H1 (cell line): ENCODE measurements around the gene EPB41L4A. TPM values are rescaled to one million over a fixed set of nuclear protein-coding genes. Genes with fewer than 3 reads are reported as not detected.

Source experiments
- CTCF ChIA-PET: fragments of 300-600 bp; sonication (Branson Sonifier 250); formaldehyde crosslinking; loops from one replicate; lab custom pipeline; 2021; ENCODE audit not compliant: partially characterized antibody; lab: Charles Lee
- POLR2A ChIA-PET: fragments of 300-600 bp; sonication (Branson Sonifier 250); formaldehyde crosslinking; loops from one replicate; lab custom pipeline; 2021; ENCODE audit warnings: inconsistent platforms; ENCODE audit not compliant: partially characterized antibody; lab: Charles Lee
- DNase-seq, 2 experiments: peaks; one replicate each; pipeline versions ENCODE4 v3.0.0 to v3.0.0-alpha.2; 2010 to 2022; ENCODE audit warnings: low spot score in 2 of 2, low read depth in 1 of 2, mixed read lengths in 1 of 2
- FAIRE-seq: peaks from 2 replicates; lab custom pipeline; 2011; peaks lifted over from hg19 to GRCh38; lab: Jason Lieb, UNC
- H2AFZ ChIP-seq: 2 replicates; pipeline ENCODE4 v1.8.1; 2012; ENCODE audit warnings: low read length, inconsistent platforms
- H2AK5ac ChIP-seq: 2 replicates; pipeline ENCODE4 v1.6.1; 2013; ENCODE audit warnings: low read depth, low read length
- H2BK120ac ChIP-seq: replicated peaks from 2 replicates; pipeline ENCODE3; 2013; ENCODE audit warnings: low read depth, low read length, inconsistent platforms
- H2BK12ac ChIP-seq: 2 replicates; pipeline ENCODE4 v1.6.1; 2013; ENCODE audit warnings: low read depth, low read length
- H2BK15ac ChIP-seq: 2 replicates; pipeline ENCODE4 v1.6.1; 2013; ENCODE audit warnings: low read length
- H2BK20ac ChIP-seq: 2 replicates; pipeline ENCODE4 v1.6.1; 2013; ENCODE audit warnings: low read length
- H2BK5ac ChIP-seq: 2 replicates; pipeline ENCODE4 v1.6.1; 2013; ENCODE audit warnings: low read depth, low read length
- H3K14ac ChIP-seq: 2 replicates; pipeline ENCODE4 v1.6.1; 2013; ENCODE audit warnings: inconsistent platforms; ENCODE audit not compliant: insufficient read length
- H3K18ac ChIP-seq: 2 replicates; pipeline ENCODE4 v1.6.1; 2013; ENCODE audit warnings: low read length; ENCODE audit errors: extremely low read depth
- H3K23ac ChIP-seq: 2 replicates; pipeline ENCODE4 v1.6.1; 2013; ENCODE audit warnings: inconsistent platforms; ENCODE audit not compliant: insufficient read length
- H3K23me2 ChIP-seq: 2 replicates; pipeline ENCODE4 v1.6.1; 2013; ENCODE audit warnings: low read depth, low read length
- H3K27ac ChIP-seq: 2 replicates; pipeline ENCODE4 v1.6.1; 2011; ENCODE audit warnings: low read depth, low read length, inconsistent platforms
- H3K27me3 ChIP-seq, 4 experiments: replicated peaks in 1 of 4; 1 replicate in 1 of 4; 2 replicates in 3 of 4; pipeline versions ENCODE4 v1.6.1 to v1.8.1; 2011 to 2013; ENCODE audit warnings: low read length in 3 of 4, mild to moderate bottlenecking in 3 of 4, inconsistent platforms in 2 of 4, mixed read lengths in 2 of 4, moderate library complexity in 1 of 4; ENCODE audit not compliant: control insufficient read depth in 3 of 4, insufficient read depth in 3 of 4; ENCODE audit errors: extremely low read depth in 1 of 4
- H3K36me3 ChIP-seq, 4 experiments: 2 replicates each; pipeline versions ENCODE4 v1.6.1 to v1.8.1; 2011 to 2013; ENCODE audit warnings: mild to moderate bottlenecking in 4 of 4, low read length in 3 of 4, moderate library complexity in 2 of 4, control low read depth in 1 of 4, inconsistent platforms in 1 of 4; ENCODE audit not compliant: insufficient read depth in 4 of 4, control insufficient read depth in 2 of 4
- H3K4ac ChIP-seq: replicated peaks from 2 replicates; pipeline ENCODE3; 2013; ENCODE audit warnings: low read length, low read depth, mixed read lengths, inconsistent platforms; ENCODE audit not compliant: insufficient read length
- H3K4me1 ChIP-seq, 4 experiments: replicated peaks in 1 of 4; 1 replicate in 1 of 4; 2 replicates in 3 of 4; pipeline versions ENCODE4 v1.6.1 to v1.8.1; 2011 to 2013; ENCODE audit warnings: low read length in 3 of 4, inconsistent platforms in 2 of 4, mixed read lengths in 1 of 4; ENCODE audit not compliant: insufficient read depth in 4 of 4, control insufficient read depth in 3 of 4
- H3K4me2 ChIP-seq, 2 experiments: 2 replicates each; pipeline versions ENCODE4 v1.6.1 to v1.8.1; 2011 to 2013; ENCODE audit warnings: low read depth in 2 of 2, low read length in 2 of 2, control low read depth in 1 of 2, inconsistent platforms in 1 of 2, mild to moderate bottlenecking in 1 of 2; ENCODE audit not compliant: insufficient read depth in 1 of 2
- H3K4me3 ChIP-seq, 4 experiments: fragments of 200-600, 300-600 bp in 1 of 4; sonication (generic), shearing (Covaris generic), sonication (Bioruptor Twin) in 1 of 4; 2 replicates each; pipeline versions ENCODE4 v1.5.1 to v1.8.1; 2011 to 2016; ENCODE audit warnings: low read length in 4 of 4, low read depth in 3 of 4, control low read depth in 2 of 4, inconsistent platforms in 2 of 4, mild to moderate bottlenecking in 2 of 4, mixed read lengths in 1 of 4, moderate library complexity in 1 of 4; ENCODE audit not compliant: insufficient read depth in 2 of 4; ENCODE audit errors: extremely low read depth in 1 of 4
- H3K56ac ChIP-seq: replicated peaks from 2 replicates; pipeline ENCODE3; 2013; ENCODE audit warnings: low read depth, mild to moderate bottlenecking, mixed read lengths, low read length, inconsistent platforms; ENCODE audit not compliant: insufficient read length
- H3K79me1 ChIP-seq: 2 replicates; pipeline ENCODE4 v1.6.1; 2013; ENCODE audit warnings: low read depth, low read length, control low read depth
- H3K79me2 ChIP-seq, 2 experiments: 2 replicates each; pipeline versions ENCODE4 v1.6.1 to v1.8.1; 2012 to 2013; ENCODE audit warnings: low read length in 2 of 2, mild to moderate bottlenecking in 2 of 2, inconsistent platforms in 1 of 2; ENCODE audit not compliant: insufficient read depth in 2 of 2, control insufficient read depth in 1 of 2
- H3K9ac ChIP-seq, 4 experiments: replicated peaks in 1 of 4; 1 replicate in 1 of 4; 2 replicates in 3 of 4; pipeline versions ENCODE4 v1.6.1 to v1.8.1; 2011 to 2013; ENCODE audit warnings: low read depth in 3 of 4, low read length in 3 of 4, control low read depth in 2 of 4, mild to moderate bottlenecking in 2 of 4, moderate library complexity in 2 of 4, inconsistent platforms in 1 of 4; ENCODE audit errors: extremely low read depth in 1 of 4
- H3K9me3 ChIP-seq, 2 experiments: 2 replicates each; pipeline versions ENCODE4 v1.6.1 to v1.8.1; 2012 to 2013; ENCODE audit warnings: mild to moderate bottlenecking in 2 of 2, moderate library complexity in 2 of 2, control low read depth in 1 of 2, inconsistent platforms in 1 of 2, low read depth in 1 of 2, low read length in 1 of 2, mixed read lengths in 1 of 2; ENCODE audit not compliant: insufficient read depth in 2 of 2
- H4K20me1 ChIP-seq, 2 experiments: replicated peaks in 1 of 2; 2 replicates each; pipeline versions ENCODE3 to v1.8.1; 2011 to 2013; ENCODE audit warnings: inconsistent platforms in 2 of 2, low read length in 2 of 2, mild to moderate bottlenecking in 1 of 2; ENCODE audit not compliant: insufficient read depth in 2 of 2, control insufficient read depth in 1 of 2
- H4K5ac ChIP-seq: 2 replicates; pipeline ENCODE4 v1.6.1; 2013; ENCODE audit warnings: low read length, low read depth, mixed read lengths, inconsistent platforms; ENCODE audit not compliant: insufficient read length
- H4K8ac ChIP-seq: 2 replicates; pipeline ENCODE4 v1.8.0; 2013; ENCODE audit warnings: mild to moderate bottlenecking, moderate library complexity, low read length, inconsistent platforms; ENCODE audit not compliant: insufficient read depth; ENCODE audit errors: extremely low read depth
- H4K91ac ChIP-seq: replicated peaks from 2 replicates; pipeline ENCODE3; 2013; ENCODE audit warnings: low read length, mixed read lengths, inconsistent platforms; ENCODE audit not compliant: insufficient read length
- CBX8 ChIP-seq: fragments of 300-800, 300-1000 bp; sonication (generic); IDR thresholded peaks from 2 replicates; pipeline ENCODE4 v1.7.1; 2016; ENCODE audit warnings: low read depth, low read length, borderline replicate concordance
- CEBPB ChIP-seq: IDR thresholded peaks from 2 replicates; pipeline ENCODE4 v1.6.1; 2012; ENCODE audit warnings: low read depth, low read length
- CTBP2 ChIP-seq: IDR thresholded peaks from 2 replicates; pipeline ENCODE4 v1.7.0; 2011; ENCODE audit warnings: borderline replicate concordance, mild to moderate bottlenecking, moderate library complexity, mixed read lengths, low read length; ENCODE audit not compliant: insufficient read depth, insufficient read length
- EZH2 ChIP-seq: fragments of 200-600 bp; sonication (generic); IDR thresholded peaks from 2 replicates; pipeline ENCODE4 v1.7.1; 2012; ENCODE audit warnings: low read depth, mild to moderate bottlenecking, moderate library complexity, low read length, inconsistent platforms; ENCODE audit not compliant: severe bottlenecking
- MAFK ChIP-seq: IDR thresholded peaks from 2 replicates; pipeline ENCODE4 v1.6.1; 2012; ENCODE audit warnings: low read depth, mild to moderate bottlenecking, improper control_type of control experiment, low read length
- RBBP5 ChIP-seq: IDR thresholded peaks from 2 replicates; pipeline ENCODE4 v1.7.1; 2012; ENCODE audit warnings: low read depth, mild to moderate bottlenecking, inconsistent platforms, low read length, moderate library complexity, borderline replicate concordance
- SIX5 ChIP-seq: IDR thresholded peaks from 2 replicates; pipeline ENCODE4 v1.6.1; 2011; ENCODE audit warnings: mild to moderate bottlenecking, low read depth, low read length
- SP1 ChIP-seq: IDR thresholded peaks from 2 replicates; pipeline ENCODE4 v1.6.1; 2011; ENCODE audit warnings: low read depth, low read length
- SUZ12 ChIP-seq: fragments of 200-600 bp; sonication (generic); IDR thresholded peaks from 2 replicates; pipeline ENCODE4 v1.6.1; 2012; ENCODE audit warnings: mild to moderate bottlenecking, inconsistent platforms, low read length, moderate library complexity, mixed read lengths
- TAF7 ChIP-seq: optimal IDR thresholded peaks from 2 replicates; pipeline ENCODE3; 2011; ENCODE audit warnings: low read depth, mild to moderate bottlenecking, inconsistent platforms, low read length, moderate library complexity, borderline replicate concordance
- YY1 ChIP-seq: IDR thresholded peaks from 2 replicates; pipeline ENCODE4 v1.6.1; 2011; ENCODE audit warnings: low read depth, mild to moderate bottlenecking, low read length
- WGBS, 2 experiments: shearing (Covaris generic) in 1 of 2; methylation state at CpG; one replicate each; pipeline versions ENCODE4 v1.1.6 to v1.1.7; 2013 to 2015; ENCODE audit warnings: low lambda C conversion rate in 2 of 2, mixed read lengths in 2 of 2, inconsistent platforms in 1 of 2, low coverage in 1 of 2, missing lambda C conversion rate in 1 of 2; ENCODE audit not compliant: insufficient replicate concordance in 2 of 2, insufficient coverage in 1 of 2, insufficient read length in 1 of 2; ENCODE audit errors: extremely low coverage in 1 of 2, missing lambda C conversion rate in 1 of 2; 5-methylcytosine and 5-hydroxymethylcytosine counted together
- polyA plus RNA-seq, 7 experiments: library from polyadenylated mRNA; depleted of rRNA in 3 of 7; stranded (reverse) in 5 of 7; unstranded in 2 of 7; fragments of >200 nt in 5 of 7; fragments of 200-250 nt in 2 of 7; gene quantifications; 1 replicate in 5 of 7; 2 replicates in 1 of 7; 4 replicates in 1 of 7; pipeline versions ENCODE4 v1.2.1 to v1.2.3, GENCODE V29; 2011 to 2013; ENCODE audit warnings: missing spikeins in 2 of 7, mixed read lengths in 2 of 7
- total RNA-seq: library from RNA; stranded (reverse); fragmentation: NEBNext Ultra II Directional; extraction: Animal tissue kit (Norgen Biotek cat#: 25700); gene quantifications from 2 replicates; pipeline ENCODE4 v1.2.1, GENCODE V29; 2021

EPB41L4A gene
- total and polyA plus RNA-seq, 2 of the 8 experiments (the other 6 are each of a cell fraction or from before 2014, with no cell fraction given), result 1.6 to 4.6 TPM

GRCh38 chr5:112165897-112166737, 253.0 kb downstream of the EPB41L4A start:
- Histone ChIP-seq H3K23me2 (peaks cover 6% of the 10 kb centered on the region; the same call in 1 of the 2 replicates), H3K18ac (peak overlapping the region; percentile 78), H2AFZ (no peak overlapping the region), H3K27ac (peak overlapping the region; percentile 66), H4K8ac (peak overlapping the region; percentile 54; the same call in 1 of the 2 replicates), H4K5ac (peak overlapping the region; percentile 34), H3K27me3 (no peaks in the 10 kb centered on the region), H3K23ac (no peak overlapping the region), H3K9ac (peak overlapping the region in 2 of 4 experiments; percentile 41 to 45; a peak in 4 of 7 replicates), H3K4me1 (peaks cover 3 to 19% (median 10%) of the 10 kb centered on the region in 4 experiments; a peak in 4 of 7 replicates), H3K79me1 (no peaks in the 10 kb centered on the region; the same call in 1 of the 2 replicates), H3K4me2 (peak overlapping the region; percentile 19 to 52; a peak in 2 of 4 replicates), H3K4ac (peak overlapping the region; percentile 23), H3K4me3 (no peak overlapping the region), H3K79me2 (peaks cover 6 to 21% of the 10 kb centered on the region in 2 experiments), H3K9me3 (no peaks in the 10 kb centered on the region), H4K20me1 (peaks cover 3 to 7% of the 10 kb centered on the region in 2 experiments), H2BK5ac (peak overlapping the region; percentile 47), H3K36me3 (peaks cover 23 to 61% (median 33%) of the 10 kb centered on the region in 4 experiments), H2BK15ac (no peak overlapping the region), H2BK120ac (no peak overlapping the region), H2BK20ac (no peak overlapping the region), H2AK5ac (peak overlapping the region; percentile 78), H4K91ac (no peak overlapping the region), H2BK12ac (peak overlapping the region; percentile 53; the same call in 1 of the 2 replicates), H3K56ac (no peak overlapping the region), H3K14ac (no peak overlapping the region)
- ChIA-PET POLR2A (interaction anchor here (0.5 to 8.4 kb wide), 17 partner anchors 8 to 651 kb away, joined by 3 to 76 read pairs (median 3); partner anchors contain the start of gene EPB41L4A), CTCF (interaction anchor here (0.6 to 2.5 kb wide), 4 partner anchors 10 to 480 kb away, joined by 3 to 16 read pairs (median 6); partner anchors contain the start of gene EPB41L4A)
- FAIRE-seq, result peak; percentile 45
- WGBS, 2 experiments, result 50% methylated on average over 3 of the region's 3 CpGs; no CpG with 5 or more reads in 1 of the 2 experiments
- peak in 1 of 2 experiments; percentile 51 for DNase-seq
- TF ChIP-seq SUZ12 (no peak), CBX8 (no peak), CTBP2 (no peak), EZH2 (no peak), SP1 (no peak), SIX5 (no peak), YY1 (0 out of 2 replicates have a peak, but pooled peaks have one; percentile 40), CEBPB (peak; percentile 79), MAFK (peak; percentile 76; the same call in 1 of the 2 replicates), TAF7 (peak; percentile 13), RBBP5 (no peak)
